ENCODE measurements around the gene SYNDIG1.

DNA sequence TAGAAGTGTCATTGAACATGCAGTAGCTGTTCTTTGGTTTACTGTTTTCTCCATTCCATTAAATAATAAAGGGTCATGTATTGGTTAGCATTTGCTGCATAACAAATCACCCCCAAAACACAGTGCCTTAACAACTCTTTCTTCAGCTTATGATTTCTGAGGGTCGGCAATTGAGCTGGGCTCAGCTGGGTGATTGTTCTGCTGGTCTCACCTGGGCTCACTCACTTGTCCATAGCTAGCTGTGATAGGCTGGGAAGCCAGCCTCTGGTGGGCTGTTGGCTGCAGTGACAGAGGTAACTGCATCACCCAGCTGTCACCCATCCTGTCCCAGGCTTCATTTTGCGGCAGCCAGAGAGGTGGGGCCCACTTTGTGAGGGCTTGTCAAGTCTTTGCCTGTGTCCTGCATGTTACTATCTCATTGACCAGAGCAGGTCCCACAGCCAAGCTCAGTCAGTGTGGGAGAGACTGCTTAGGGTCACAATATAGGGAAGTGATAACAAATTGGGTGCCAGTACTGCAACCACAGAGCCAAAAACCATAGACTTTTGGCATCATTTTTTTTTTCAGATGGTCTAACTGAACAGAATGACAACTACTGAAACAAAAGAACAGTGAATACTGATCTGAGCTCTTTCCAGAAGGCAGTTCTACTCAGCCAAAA lies 76.9 kb downstream of the SYNDIG1 start:
- TF ChIP-seq, protein P1, sequence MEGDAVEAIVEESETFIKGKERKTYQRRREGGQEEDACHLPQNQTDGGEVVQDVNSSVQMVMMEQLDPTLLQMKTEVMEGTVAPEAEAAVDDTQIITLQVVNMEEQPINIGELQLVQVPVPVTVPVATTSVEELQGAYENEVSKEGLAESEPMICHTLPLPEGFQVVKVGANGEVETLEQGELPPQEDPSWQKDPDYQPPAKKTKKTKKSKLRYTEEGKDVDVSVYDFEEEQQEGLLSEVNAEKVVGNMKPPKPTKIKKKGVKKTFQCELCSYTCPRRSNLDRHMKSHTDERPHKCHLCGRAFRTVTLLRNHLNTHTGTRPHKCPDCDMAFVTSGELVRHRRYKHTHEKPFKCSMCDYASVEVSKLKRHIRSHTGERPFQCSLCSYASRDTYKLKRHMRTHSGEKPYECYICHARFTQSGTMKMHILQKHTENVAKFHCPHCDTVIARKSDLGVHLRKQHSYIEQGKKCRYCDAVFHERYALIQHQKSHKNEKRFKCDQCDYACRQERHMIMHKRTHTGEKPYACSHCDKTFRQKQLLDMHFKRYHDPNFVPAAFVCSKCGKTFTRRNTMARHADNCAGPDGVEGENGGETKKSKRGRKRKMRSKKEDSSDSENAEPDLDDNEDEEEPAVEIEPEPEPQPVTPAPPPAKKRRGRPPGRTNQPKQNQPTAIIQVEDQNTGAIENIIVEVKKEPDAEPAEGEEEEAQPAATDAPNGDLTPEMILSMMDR (IDR thresholded peaks at IDR 0.05), result no peak
- TF ChIP-seq POLR2A (IDR thresholded peaks at IDR 0.05), result no peak

Measured in body of pancreas (tissue), 4 donors.